Melanocyte of skin (primary cell): ENCODE data around the gene GCNT2. TPM values are rescaled to one million over a fixed set of nuclear protein-coding genes. Genes with fewer than 3 reads are reported as not detected.

Source experiments
- small RNA-seq, 2 donors: library from RNA; depleted of rRNA; stranded (forward); fragments of <200 nt; gene quantifications; one replicate each; pipeline ENCODE3, GENCODE V24; 2012
- total RNA-seq, 2 donors: library from RNA; depleted of rRNA; stranded (reverse); fragments of >200 nt; gene quantifications; 2 replicates each; pipeline ENCODE4 v1.2.3, GENCODE V29; 2012

Gene GCNT2
- 100 to 1,000 TPM; 153 to 198 TPM for total RNA-seq

GRCh38 chr6:10521104-10521808, at the start of gene GCNT2:
GCNT2 (plus strand) TSS chr6:10521351; CDS start chr6:10528912, 7,561 bp downstream.

Small RNAs within 50 kb of the gene (small RNA-seq; reads per million reads assigned to genes)
- gene RF00019, result 0 reads per million in 2 donors

Other genes starting within 250 kb of the GCNT2 start
- gene TFAP2A, start 106.3 kb upstream of the GCNT2 start, total RNA-seq, result 10 to 100 TPM; 51.6 to 53.3 TPM
- gene C6orf52, start 173.3 kb downstream of the GCNT2 start, total RNA-seq, result not detected
- gene PAK1IP1, start 173.6 kb downstream of the GCNT2 start, total RNA-seq, result 10 to 100 TPM; 14.1 to 28.6 TPM
- 10 to 100 TPM; 85.3 to 95.2 TPM for gene TMEM14C, start 201.7 kb downstream of the GCNT2 start, total RNA-seq
- gene TMEM14B, start 226.5 kb downstream of the GCNT2 start, total RNA-seq, result 10 to 100 TPM; 47.8 to 57.3 TPM